Neural cell (in vitro differentiated cells): Measurements from ENCODE around the gene PTPRG. TPM values are rescaled to one million over a fixed set of nuclear protein-coding genes. Genes with fewer than 3 reads are reported as not detected.

Source experiments
- H2AFZ ChIP-seq: fragments of 200-600, 300-800 bp; sonication (generic), shearing (Covaris generic); 2 replicates; pipeline ENCODE4 v1.6.0; 2014; ENCODE audit warnings: low read depth, mild to moderate bottlenecking, antibody characterized with exemption, low read length, moderate library complexity
- H3F3A ChIP-seq: fragments of 200-600 bp; shearing (Covaris generic); 2 replicates; pipeline ENCODE4 v1.6.1; 2016; ENCODE audit warnings: mild to moderate bottlenecking, moderate library complexity, mixed read lengths, antibody characterized with exemption, low read length; ENCODE audit not compliant: insufficient read depth, poor library complexity, severe bottlenecking
- H3K27ac ChIP-seq: fragments of 200-600, 300-800 bp; sonication (generic), shearing (Covaris generic); 2 replicates; pipeline ENCODE4 v1.5.1; 2014; ENCODE audit warnings: mild to moderate bottlenecking, low read length, moderate library complexity
- H3K27me3 ChIP-seq: fragments of 300-800, 200-600 bp; sonication (generic), shearing (Covaris generic); 2 replicates; pipeline ENCODE4 v1.6.0; 2014; ENCODE audit warnings: mild to moderate bottlenecking, low read depth, low read length, moderate library complexity; ENCODE audit not compliant: insufficient read depth
- H3K36me3 ChIP-seq: fragments of 300-800, 200-600 bp; sonication (generic), shearing (Covaris generic); 2 replicates; pipeline ENCODE4 v1.5.1; 2014; ENCODE audit warnings: mild to moderate bottlenecking, antibody characterized with exemption, low read length, moderate library complexity; ENCODE audit not compliant: insufficient read depth
- H3K4me2 ChIP-seq: fragments of 300-800, 200-600 bp; sonication (generic), shearing (Covaris generic); 2 replicates; pipeline ENCODE4 v1.6.0; 2014; ENCODE audit warnings: mild to moderate bottlenecking, low read length
- H3K4me3 ChIP-seq: fragments of 300-800, 200-600 bp; sonication (generic), shearing (Covaris generic); 2 replicates; pipeline ENCODE4 v1.5.1; 2014; ENCODE audit warnings: mild to moderate bottlenecking, low read length, moderate library complexity
- H3K79me2 ChIP-seq: fragments of 200-600 bp; shearing (Covaris generic); replicated peaks from 2 replicates; pipeline ENCODE4 v1.6.0; 2014; ENCODE audit warnings: mild to moderate bottlenecking, low read length, moderate library complexity; ENCODE audit not compliant: insufficient read depth
- H3K9ac ChIP-seq: fragments of 300-800, 200-600 bp; sonication (generic), shearing (Covaris generic); 2 replicates; pipeline ENCODE4 v1.6.1; 2016; ENCODE audit warnings: mild to moderate bottlenecking, low read length, mixed read lengths
- H3K9me2 ChIP-seq: fragments of 200-600 bp; shearing (Covaris generic); 2 replicates; pipeline ENCODE4 v1.6.1; 2016; ENCODE audit warnings: mild to moderate bottlenecking, low read length, mixed read lengths; ENCODE audit not compliant: insufficient read depth
- H3K9me3 ChIP-seq: fragments of 200-600, 300-800 bp; sonication (generic), shearing (Covaris generic); 2 replicates; pipeline ENCODE4 v1.6.1; 2016; ENCODE audit warnings: mild to moderate bottlenecking, mixed run types, low read length, moderate library complexity, mixed read lengths
- H4K20me1 ChIP-seq: fragments of 200-600 bp; shearing (Covaris generic); 2 replicates; pipeline ENCODE4 v1.6.1; 2016; ENCODE audit warnings: mild to moderate bottlenecking, mixed run types; ENCODE audit not compliant: insufficient read depth
- EP300 ChIP-seq: fragments of 450-650 bp; conservative IDR thresholded peaks from 2 replicates; pipeline ENCODE4 v1.6.1; 2014; ENCODE audit warnings: antibody characterized with exemption, mild to moderate bottlenecking, moderate library complexity; ENCODE audit not compliant: poor library complexity, severe bottlenecking
- EZH2 ChIP-seq: fragments of 200-600, 300-800 bp; shearing (Covaris generic), sonication (generic); IDR thresholded peaks from 2 replicates; pipeline ENCODE4 v1.6.1; 2014; ENCODE audit warnings: antibody characterized with exemption, low read length, borderline replicate concordance, mild to moderate bottlenecking; ENCODE audit not compliant: insufficient read depth, poor library complexity, severe bottlenecking
- MXI1 ChIP-seq: fragments of 450-650 bp; conservative IDR thresholded peaks from 2 replicates; pipeline ENCODE4 v1.6.1; 2014; ENCODE audit warnings: antibody characterized with exemption, mild to moderate bottlenecking; ENCODE audit not compliant: poor library complexity, severe bottlenecking
- POLR2AphosphoS5 ChIP-seq: IDR thresholded peaks from 2 replicates; pipeline ENCODE4 v1.6.1; 2012
- RAD21 ChIP-seq: fragments of 450-650 bp; conservative IDR thresholded peaks from 2 replicates; pipeline ENCODE4 v1.6.1; 2014; ENCODE audit warnings: antibody characterized with exemption, mild to moderate bottlenecking, moderate library complexity
- REST ChIP-seq: IDR thresholded peaks from 2 replicates; pipeline ENCODE4 v1.6.1; 2012; ENCODE audit warnings: borderline replicate concordance
- SMC3 ChIP-seq: fragments of 450-650 bp; conservative IDR thresholded peaks from 2 replicates; pipeline ENCODE4 v1.6.1; 2014; ENCODE audit warnings: antibody characterized with exemption, mild to moderate bottlenecking, moderate library complexity; ENCODE audit not compliant: poor library complexity
- TAF1 ChIP-seq: IDR thresholded peaks from 2 replicates; pipeline ENCODE4 v1.6.1; 2012; ENCODE audit warnings: low read depth
- polyA plus RNA-seq: library from polyadenylated mRNA; depleted of rRNA; stranded (reverse); fragments of >200 nt; gene quantifications from 2 replicates; pipeline ENCODE4 v1.2.3, GENCODE V29; 2014
- TF ChIP-seq, protein P1 (sequence below): fragments of 450-650 bp; IDR thresholded peaks from 2 replicates; pipeline ENCODE4 v1.5.1; 2014; ENCODE audit warnings: antibody characterized with exemption, mild to moderate bottlenecking, moderate library complexity; ENCODE audit not compliant: poor library complexity, severe bottlenecking

Gene PTPRG
- polyA plus RNA-seq, 1 donor from 2014 or later: 33.1 TPM

DNA sequence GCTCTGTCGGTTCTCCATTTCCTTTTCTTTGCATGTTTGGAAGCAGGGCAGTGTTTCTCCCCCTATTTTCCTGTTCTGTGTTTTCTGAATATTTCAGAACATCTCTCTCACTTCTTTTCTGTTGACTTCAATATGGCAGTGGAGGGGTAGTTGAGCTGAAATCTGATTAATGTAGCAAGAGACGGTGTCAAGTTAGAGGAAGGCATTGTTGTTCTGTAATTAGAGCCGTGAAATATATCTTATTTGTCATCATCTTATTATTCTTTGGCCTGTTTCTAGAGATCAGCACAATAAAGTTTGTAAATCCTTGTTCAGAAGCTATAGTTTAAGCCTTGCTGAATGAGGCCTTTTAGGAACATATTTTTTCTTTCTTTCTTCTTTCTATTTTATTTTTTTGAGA lies 353.9 kb downstream of the PTPRG start:
- H3K36me3 ChIP-seq: no peaks in the 10 kb centered on the region
- no peaks in the 10 kb centered on the region for H4K20me1 ChIP-seq
- TF ChIP-seq POLR2AphosphoS5 (no peak), MXI1 (no peak), TAF1 (no peak)
- TF ChIP-seq, protein P1, sequence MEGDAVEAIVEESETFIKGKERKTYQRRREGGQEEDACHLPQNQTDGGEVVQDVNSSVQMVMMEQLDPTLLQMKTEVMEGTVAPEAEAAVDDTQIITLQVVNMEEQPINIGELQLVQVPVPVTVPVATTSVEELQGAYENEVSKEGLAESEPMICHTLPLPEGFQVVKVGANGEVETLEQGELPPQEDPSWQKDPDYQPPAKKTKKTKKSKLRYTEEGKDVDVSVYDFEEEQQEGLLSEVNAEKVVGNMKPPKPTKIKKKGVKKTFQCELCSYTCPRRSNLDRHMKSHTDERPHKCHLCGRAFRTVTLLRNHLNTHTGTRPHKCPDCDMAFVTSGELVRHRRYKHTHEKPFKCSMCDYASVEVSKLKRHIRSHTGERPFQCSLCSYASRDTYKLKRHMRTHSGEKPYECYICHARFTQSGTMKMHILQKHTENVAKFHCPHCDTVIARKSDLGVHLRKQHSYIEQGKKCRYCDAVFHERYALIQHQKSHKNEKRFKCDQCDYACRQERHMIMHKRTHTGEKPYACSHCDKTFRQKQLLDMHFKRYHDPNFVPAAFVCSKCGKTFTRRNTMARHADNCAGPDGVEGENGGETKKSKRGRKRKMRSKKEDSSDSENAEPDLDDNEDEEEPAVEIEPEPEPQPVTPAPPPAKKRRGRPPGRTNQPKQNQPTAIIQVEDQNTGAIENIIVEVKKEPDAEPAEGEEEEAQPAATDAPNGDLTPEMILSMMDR: no peak
- H3K4me2 ChIP-seq: no peak overlapping the region
- no peak overlapping the region for H3K4me3 ChIP-seq
- H3K27ac ChIP-seq: no peak overlapping the region
- no peaks in the 10 kb centered on the region for H3K79me2 ChIP-seq
- no peak overlapping the region for H3K9ac ChIP-seq
- no peaks in the 10 kb centered on the region for H3K9me2 ChIP-seq
- H2AFZ ChIP-seq: no peak overlapping the region
- H3F3A ChIP-seq: no peaks in the 10 kb centered on the region
- H3K9me3 ChIP-seq: no peaks in the 10 kb centered on the region
- H3K27me3 ChIP-seq: no peaks in the 10 kb centered on the region

GRCh38 chr3:61919371-61919770 lies 358.0 kb downstream of the PTPRG start:
- Histone ChIP-seq H3K4me2 (no peak overlapping the region), H3K27ac (no peak overlapping the region), H3K36me3 (no peaks in the 10 kb centered on the region), H4K20me1 (no peaks in the 10 kb centered on the region), H3F3A (no peaks in the 10 kb centered on the region), H3K4me3 (no peak overlapping the region), H3K9me2 (no peaks in the 10 kb centered on the region), H3K9me3 (no peaks in the 10 kb centered on the region), H3K9ac (no peak overlapping the region), H3K79me2 (no peaks in the 10 kb centered on the region), H2AFZ (no peak overlapping the region), H3K27me3 (no peaks in the 10 kb centered on the region)
- TF ChIP-seq SMC3: no peak
- TF ChIP-seq, protein P1: no peak
- TF ChIP-seq EZH2: no peak
- no peak for TF ChIP-seq MXI1
- no peak for TF ChIP-seq RAD21
- TF ChIP-seq REST: no peak
- TF ChIP-seq POLR2AphosphoS5: no peak
- TF ChIP-seq TAF1: no peak
- no peak for TF ChIP-seq EP300
